CD4-positive, alpha-beta T cell treated with Interleukin-1 beta for 1 hour (primary cell): ENCODE results near the gene EPN2.
A peak's percentile ranks its signal among the peaks of the same experiment; 100 is the strongest.
"Not testable (repeated sequence)": the region's sequence is repeated elsewhere in the genome, so short reads cannot be mapped to it uniquely, and the experiment has no call there.

Experiments used
- DNase-seq, 2 donors: peaks; one replicate each; pipeline ENCODE4 v3.0.0-alpha.2; 2020 to 2022

EPN2 gene

DNA sequence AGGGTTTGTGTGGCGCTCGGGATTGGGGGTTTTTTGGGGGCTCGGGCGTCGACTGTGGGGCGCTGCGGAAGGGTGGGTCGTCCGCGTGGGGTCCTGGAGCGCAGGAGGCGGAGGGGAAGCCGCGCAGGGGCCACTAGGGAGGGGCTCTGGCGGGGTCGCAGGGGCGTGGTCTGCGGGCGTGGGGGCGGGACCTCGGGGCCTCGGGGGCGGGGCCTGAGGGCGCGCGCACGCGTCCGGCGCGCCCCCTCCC lies at the start of gene EPN2:
TSS of gene EPN2 (plus strand) at position 228 of the 250 bp plus-strand sequence. CDS start 45,754 bp downstream, outside the sequence.
- peak in 1 of 2 donors; percentile 69 for DNase-seq

DNA sequence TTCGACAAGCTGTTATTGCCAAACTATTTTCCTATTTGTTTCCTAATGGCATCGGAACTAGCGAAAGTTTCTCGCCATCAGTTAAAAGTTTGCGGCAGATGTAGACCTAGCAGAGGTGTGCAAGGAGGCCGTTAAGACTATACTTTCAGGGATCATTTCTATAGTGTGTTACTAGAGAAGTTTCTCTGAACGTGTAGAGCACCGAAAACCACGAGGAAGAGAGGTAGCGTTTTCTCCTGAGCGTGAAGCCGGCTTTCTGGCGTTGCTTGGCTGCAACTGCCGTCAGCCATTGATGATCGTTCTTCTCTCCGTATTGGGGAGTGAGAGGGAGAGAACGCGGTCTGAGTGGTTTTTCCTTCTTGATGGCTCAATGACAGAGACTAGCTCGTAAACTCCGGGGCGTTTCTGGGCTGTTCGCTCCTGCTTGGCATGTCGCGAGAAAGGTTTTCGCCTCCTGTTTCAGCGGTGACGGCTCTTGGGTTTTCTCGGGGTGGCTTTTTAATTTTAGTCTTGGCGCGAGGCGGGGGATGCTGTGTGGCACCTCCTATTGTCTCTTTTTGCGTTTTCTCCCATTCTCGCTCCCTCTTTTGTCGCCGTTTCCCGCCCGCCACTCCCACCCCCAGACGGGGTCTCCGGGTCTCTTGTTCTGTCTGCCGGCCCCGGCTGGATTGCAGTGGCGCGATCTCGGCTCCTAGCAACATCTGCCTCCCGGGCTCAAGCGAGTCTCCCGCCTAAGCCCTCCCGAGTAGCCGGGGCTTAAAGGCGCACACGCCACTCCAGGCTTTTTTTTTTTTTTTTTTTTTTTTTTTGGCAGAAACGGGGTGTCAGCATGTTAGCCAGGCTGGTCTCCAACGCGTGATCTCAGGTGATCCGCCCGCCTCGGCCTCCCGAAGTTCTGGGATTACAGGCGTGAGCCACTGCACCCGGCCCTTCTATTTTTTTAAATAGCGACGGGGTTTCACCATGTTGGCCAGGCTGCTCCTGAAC lies 49.0 kb upstream of the EPN2 start:
- DNase-seq = not testable (repeated sequence)

DNA sequence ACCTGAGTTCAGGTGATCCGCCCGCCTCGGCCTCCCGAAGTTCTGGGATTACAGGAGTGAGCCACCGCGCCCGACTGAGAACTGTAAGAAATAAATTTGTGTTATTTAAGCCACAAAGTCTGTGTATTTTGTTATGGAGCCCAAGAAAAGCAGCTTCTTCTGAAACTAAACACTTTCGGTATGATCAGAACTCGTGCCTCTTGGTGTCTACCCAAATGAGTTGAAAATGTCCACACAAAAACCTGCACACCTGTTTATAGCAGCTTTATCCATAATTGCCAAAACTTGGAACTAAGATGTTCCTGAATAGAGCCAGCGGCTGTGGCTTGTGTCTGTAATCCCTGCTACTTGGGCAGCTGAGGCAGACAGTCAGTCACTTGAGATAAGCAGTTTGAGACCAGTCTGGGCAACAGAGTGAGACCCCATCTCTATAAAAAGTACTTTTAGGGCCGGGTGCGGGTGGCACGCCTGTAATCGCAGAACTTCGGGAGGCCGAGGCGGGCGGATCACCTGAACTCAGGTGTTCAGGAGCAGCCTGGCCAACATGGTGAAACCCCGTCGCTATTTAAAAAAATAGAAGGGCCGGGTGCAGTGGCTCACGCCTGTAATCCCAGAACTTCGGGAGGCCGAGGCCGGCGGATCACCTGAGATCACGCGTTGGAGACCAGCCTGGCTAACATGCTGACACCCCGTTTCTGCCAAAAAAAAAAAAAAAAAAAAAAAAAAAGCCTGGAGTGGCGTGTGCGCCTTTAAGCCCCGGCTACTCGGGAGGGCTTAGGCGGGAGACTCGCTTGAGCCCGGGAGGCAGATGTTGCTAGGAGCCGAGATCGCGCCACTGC lies 48.1 kb upstream of the EPN2 start:
- DNase-seq = not testable (repeated sequence)

DNA sequence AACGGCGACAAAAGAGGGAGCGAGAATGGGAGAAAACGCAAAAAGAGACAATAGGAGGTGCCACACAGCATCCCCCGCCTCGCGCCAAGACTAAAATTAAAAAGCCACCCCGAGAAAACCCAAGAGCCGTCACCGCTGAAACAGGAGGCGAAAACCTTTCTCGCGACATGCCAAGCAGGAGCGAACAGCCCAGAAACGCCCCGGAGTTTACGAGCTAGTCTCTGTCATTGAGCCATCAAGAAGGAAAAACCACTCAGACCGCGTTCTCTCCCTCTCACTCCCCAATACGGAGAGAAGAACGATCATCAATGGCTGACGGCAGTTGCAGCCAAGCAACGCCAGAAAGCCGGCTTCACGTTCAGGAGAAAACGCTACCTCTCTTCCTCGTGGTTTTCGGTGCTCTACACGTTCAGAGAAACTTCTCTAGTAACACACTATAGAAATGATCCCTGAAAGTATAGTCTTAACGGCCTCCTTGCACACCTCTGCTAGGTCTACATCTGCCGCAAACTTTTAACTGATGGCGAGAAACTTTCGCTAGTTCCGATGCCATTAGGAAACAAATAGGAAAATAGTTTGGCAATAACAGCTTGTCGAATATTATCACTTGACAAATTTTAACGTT lies 47.3 kb upstream of the EPN2 start:
- not testable (repeated sequence) for DNase-seq

DNA sequence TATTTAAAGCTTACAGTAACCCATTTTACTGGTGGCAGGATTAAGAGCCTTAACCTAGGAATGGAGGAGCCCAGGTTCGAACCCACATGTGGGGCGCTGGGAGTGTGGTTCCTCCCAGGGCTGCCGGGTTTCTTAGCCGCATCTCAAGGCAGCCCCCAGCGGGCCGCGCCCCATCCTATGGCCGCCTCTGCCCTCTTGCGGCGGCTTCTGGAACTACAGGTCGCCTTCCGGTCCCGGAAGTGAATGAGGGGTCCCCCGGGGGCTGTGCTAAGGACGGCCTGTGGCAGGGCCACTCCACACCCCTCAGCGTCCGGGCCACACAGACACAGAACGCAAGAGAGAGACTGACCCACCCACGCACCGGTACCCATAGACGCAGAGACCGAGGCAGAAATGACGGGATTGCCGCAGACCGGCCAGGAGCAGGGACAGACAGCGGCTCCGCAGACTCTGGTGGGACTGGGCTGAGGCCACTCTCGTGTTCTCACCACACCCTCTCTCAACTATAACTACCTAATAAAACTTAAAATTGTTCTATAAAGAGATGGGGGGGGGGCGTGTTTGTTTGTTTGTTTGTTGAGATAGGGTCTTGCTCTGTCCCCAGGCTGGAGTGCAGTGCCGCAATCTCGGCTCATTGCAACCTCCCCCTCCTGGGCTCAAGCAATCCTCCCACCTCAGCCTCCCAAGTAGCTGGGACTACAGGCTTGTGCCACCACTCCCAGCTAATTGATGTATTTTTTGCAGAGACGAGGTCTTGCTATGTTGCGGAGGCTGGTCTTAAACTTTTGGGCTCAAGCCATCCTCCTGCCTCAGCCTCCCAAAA lies 40.6 kb upstream of the EPN2 start:
- DNase-seq = not testable (repeated sequence)

DNA sequence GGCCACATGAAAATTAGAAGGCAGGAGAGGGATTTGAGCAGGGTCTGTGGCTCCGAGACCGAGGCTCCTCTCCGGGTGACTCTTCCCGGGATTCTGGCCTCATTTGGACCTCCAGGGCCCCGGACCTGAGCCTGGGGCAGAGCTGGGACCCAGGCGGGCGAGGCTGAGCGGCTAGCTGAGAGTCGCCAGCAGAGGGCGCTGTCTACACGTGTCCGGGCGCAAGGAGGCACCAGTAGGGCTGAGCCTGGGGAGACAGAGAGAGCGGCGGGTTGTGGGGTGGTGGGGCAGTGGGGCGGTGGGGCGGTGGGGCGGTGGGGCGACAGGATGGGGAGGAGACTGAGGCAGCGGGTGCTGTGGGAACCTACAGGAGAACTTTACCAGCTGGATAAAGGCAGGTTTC lies 34.7 kb upstream of the EPN2 start:
- not testable (repeated sequence) for DNase-seq

DNA sequence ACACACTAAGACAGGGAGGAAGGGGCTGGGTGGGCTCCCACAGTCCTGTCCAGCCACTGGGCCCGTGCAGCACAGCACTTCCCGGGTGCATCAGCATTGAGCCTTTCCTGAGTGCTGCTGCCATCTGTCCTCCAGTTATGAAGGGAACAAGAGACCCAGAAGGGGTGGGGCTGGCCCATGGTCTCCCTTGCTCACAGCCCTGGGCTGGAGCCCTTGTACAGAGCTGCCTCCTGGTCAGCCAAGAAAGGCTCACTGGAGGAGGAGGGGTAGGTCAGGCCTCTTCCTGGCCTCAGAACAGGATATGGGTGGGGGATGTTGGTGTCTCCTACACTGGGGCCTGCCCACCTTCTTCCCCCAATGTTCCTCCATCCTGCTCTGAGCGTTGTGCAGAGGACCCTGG lies 33.7 kb upstream of the EPN2 start:
- not testable (repeated sequence) for DNase-seq

DNA sequence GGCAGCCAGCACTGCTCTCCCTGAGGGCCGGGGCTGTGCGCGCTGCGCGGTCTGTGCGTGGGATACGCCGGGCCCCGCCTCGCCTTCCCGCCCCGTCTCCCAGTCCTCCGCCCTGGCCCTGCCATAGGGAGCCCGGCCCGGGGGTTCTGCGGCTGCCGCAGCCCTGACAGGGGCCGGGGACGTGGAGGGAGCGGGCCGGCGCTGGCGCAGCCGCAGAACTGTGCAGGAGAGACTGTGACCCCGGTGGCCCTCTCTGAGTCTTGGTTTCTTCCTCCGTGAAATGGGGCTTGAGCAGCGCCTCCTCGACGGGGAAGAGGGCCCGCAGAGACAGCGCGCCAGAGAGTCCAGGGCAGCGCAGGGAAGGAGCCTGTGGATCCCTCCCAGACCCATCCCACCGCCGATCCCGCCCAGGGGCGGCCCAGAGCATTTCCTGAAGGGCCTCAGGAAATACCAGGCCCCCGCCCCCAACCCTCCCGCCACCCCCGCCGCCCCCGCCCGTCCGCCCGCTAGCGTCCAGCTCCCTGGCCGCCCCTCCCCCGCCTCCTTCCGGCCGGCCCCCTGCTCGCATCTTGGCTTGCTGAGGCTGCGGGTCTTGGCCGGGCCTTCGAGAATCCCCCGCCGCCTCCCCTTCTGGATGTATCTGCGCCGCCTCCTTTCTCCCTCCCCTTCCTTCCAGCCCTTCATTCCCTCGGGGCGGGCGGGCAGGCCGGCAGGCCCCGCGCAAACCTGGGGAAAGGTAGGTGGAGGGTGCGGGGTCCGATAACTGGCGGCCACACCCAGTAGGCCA lies 21.9 kb upstream of the EPN2 start:
- DNase-seq = not testable (repeated sequence)

DNA sequence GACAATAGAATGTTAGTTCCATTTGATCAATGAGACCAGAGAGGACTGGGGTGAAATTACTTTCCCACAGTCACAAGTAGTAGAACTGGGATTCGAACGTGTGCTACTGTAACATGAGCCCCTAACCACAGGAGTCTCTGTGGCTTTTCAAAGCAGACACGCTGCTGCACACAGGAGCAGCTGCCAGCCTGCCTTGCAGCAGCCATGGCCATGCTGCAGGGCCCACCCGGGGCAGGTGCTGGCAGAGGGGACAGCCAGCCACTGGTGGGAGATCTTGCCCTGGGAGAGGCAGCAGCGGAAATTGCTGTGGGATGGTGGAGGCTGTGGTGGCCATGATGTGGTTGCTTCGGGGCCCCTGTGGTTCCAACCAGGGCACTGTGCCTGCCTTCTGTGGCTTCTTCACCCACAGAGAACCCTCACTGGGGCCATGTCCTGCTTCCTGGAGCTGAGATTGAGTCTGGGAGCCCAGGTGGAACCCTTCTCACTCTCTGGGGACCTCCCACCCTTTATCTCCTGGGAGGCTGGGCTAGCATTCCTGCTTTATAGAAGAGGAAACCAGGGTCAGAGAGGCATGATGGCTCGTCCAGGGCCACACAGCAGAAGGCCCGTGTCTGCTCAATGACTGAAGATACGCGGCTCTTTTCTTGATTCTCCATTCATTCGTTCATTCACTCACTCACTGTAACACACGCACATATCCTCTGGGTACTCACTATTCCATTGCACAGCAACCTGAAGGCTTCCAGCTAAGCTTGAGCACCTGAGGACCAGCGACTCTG lies 20.8 kb upstream of the EPN2 start:
- DNase-seq = not testable (repeated sequence)

DNA sequence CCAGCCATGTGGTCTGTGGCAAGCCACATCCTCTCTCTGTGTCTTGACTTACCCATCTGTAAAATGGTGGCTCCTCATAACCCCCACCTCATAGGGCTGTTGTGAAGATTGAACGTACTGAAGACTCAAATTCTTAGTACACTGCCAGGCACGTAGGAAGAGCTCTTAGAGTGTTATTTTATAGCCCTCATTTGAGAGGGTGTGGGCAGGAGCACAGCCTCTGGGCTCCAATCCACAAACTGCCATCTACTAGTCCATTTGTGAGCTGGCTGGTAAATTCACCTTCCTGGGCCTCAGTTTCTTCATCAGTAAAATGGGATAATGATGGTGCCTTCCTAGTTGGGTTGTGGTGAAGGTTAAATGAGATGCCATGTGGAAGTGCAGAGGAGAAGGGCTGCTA lies 18.3 kb upstream of the EPN2 start:
- DNase-seq = not testable (repeated sequence)

DNA sequence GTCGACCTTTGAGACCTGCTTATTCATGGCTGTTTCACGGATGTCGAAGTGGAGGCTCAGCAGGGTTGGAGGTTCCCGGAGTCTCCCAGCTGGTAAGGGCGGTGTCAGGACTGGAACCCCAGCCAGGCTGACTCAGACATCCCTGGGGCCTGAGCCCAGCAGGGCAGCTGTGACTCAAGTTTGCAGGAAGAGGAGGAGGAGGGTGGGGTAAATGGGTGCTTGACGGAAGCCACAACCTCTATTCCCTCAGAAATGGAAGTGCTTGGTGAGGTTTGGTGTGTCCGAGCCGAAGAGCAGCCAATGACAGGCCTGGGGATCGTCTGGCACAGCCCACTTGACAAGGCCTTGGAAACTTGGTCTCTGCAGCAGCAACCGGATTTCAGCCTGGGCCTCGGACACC lies 17.8 kb upstream of the EPN2 start:
- not testable (repeated sequence) for DNase-seq

DNA sequence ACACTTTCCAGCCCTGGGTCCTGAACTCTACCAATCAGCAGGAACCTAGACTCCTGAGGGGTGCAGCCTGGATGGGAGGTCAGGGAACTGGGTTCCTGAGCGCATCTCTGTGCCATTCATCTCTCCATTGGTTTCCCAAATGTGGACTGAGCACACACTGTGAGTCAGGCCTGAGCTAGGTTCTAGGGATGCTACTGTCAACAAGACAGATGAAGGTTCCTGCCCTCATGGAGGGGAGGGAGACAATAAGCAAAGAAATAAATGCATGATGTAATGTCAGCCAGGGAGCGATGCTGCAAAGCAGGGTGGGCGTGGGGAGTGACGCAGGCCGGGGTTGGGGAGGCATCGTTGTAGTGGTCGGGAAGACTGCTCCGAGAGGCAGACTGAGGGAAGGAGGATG lies 17.0 kb upstream of the EPN2 start:
- DNase-seq = not testable (repeated sequence)

DNA sequence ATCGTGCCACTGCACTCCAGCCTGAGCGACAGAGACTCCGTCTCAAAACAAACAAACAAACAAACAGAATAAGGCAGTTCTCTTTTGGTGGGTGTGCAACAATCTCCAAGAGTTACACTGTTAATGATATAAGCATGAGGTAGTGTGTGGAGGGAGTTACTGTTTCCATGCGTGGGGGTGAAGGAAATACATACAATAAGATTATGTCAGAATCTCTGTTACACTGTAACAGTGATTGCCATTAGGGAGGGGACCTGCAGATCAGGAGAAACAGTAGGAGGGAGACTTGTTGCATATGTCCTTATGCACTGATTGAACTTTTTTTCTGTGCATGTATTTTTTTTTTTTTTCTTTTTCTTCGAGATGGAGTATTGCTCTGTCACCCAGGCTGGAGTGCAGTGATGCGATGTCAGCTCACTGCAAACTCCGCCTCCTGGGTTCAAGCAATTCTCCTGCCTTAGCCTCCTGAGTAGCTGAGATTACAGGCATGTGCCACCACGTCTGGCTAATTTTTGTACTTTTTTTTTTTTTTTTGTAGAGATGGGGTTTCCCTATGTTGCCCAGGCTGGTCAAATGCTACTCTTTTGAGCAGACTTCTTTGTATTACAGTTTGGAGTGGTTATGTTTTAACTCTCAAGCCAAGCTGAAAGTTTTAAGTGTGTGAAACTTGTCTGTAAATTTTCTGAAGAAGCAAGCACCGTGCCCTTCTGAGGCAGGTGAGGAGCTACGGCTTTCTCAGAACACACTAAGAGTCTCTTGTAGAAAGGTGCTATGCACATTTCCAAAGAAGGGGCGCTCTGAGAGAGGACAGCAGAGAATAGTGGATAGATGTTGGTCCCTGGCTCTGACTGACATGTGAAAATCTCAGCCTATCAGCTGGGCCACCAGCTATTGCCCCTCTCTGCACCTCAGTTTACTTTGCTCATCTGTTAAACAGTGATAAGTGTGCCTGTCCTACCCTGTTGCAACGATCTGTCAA lies 10.3 kb upstream of the EPN2 start:
- not testable (repeated sequence) for DNase-seq

DNA sequence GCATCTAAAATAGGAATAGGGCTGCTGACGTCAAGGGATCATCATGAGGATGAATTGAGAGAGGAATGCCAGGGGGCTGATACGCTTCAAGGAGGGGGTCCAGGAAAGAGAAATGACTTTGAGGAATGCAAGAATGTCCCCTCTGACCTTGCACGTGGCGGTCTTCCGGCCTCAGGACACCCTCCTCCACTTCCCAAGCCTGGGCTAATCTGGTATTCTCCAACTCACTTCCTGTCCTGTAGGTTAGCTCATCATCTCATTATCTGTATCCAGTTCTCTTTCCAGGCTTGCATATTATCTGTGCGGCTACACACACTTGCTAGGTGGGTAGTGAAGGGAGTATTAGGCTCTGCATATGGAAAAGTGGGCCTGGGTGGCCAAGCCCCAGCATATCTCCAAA lies 2.5 kb upstream of the EPN2 start:
- not testable (repeated sequence) for DNase-seq

DNA sequence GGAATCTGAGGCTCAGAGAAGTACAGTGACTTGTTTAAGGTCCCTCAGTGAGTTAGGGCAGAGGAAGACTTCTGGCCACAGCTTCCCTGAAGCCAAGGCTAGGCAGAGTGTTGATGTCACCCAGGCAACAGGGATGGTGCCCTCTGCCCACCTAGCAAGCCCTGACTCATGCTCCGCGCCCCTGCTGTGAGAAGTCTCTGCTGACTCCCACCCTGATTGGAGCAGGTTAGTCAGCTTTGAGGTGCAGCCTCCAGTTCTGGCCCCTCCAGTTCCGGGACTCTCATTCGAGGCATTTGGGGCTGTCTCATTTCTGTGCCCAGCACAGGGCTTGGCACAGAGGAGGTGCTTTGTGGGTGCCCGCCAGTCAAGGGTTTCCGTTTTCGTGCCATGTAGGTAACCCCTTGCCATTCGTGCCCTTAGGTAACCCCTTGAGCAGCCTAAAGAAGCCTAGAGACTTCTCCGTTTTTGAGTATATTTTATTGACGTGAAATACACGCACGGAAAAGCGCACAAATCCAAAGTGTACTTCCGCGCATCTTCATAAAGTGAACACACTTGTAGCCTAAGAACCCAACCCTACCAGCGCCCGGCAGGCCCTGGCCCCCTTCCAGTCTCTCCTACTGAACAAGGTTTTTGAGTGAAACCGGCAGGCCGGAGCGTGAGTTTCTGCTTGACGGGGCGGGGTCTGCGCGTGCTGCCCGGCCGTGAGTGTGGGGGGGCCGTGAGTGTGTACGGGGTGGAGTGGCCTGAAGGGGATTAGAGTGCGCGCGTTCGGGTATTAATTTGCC lies 621 bp upstream of the EPN2 start:
- DNase-seq = not testable (repeated sequence)

DNA sequence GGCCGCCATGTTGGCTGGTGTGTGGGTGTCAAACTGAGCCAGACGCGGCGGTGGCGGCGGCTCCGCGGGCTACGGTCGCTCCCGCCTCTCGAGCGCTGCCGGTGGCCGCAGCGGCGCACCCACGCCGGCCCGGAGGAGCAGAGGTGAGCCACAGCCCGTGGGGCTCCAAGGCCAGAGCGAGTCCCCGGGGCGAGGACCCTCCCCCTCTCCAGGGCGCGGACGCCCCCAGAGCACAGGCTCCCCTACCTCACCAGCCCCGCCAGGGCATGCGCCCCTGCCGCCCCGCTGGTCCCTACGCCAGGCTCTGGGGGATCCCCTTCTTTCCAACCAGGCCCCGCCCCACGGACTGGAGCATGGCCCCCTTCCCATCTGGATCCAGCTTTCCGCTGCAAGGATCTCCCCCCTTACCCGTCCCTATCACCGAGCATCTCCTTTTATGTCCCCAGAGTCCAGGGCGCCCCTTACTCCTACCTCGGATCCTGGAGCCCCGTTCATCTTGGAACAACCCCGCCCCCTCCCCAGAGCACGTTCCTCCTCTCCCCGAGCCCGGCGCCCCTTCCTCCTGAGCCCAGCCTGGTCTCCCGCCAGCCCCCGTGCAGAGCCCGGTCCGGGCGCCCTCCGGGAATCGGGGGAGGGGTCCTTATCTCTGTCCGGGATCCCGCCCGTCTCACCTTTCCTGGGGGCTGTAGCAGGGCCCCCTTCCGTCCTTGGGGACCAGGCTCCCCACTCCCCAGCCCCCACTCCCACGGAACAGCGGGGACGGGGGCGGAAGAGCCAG lies 412 bp downstream of the EPN2 start:
- DNase-seq = peak in 1 of 2 donors; percentile 62

DNA sequence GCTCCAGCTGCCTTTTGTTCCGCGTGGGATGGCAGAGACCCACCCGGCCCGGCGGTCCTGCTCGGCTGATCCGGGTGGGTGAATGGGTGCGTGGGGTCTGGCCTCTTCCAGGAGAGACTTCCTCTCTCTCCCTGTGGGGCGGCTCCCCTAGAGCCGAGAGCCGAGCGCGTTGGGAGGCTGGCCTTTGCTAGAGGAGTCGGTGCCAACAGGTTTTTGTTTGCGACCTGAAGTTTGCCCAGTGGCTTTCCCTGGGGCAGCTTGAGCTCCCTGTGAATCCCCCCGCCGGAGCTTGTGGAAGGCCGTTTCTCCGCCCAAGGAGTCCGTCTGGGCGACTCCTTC lies 970 bp downstream of the EPN2 start:
- no peak for DNase-seq

DNA sequence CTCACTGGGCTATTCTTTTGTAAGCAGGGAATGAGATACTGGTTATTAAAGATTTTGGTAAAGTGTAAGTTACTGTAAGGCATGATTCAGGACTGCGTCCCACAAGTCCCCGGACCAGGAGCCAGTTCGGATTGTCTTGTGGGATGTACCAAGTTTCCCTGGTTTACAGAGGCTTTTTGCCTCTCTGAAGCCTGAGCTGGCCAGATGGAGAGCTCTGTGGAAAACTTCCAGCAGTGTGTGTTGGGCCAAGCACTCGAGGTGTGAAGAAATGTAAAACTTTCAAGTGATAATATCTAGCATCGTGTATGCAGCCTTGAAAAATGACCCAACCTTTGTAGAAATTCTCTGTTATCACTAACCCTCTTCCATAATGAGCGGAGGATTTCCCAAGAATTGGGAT lies 2.4 kb downstream of the EPN2 start:
- DNase-seq = no peak
